SJCRH30 (cell line): Measurements from ENCODE around the gene FGFRL1. TPM values are rescaled to one million over a fixed set of nuclear protein-coding genes. Genes with fewer than 3 reads are reported as not detected.

Experiments
- total RNA-seq: library from RNA; depleted of rRNA; stranded (reverse); fragments of >200 nt; shearing (Covaris generic); gene quantifications from 2 replicates; pipeline ENCODE4 v1.2.3, GENCODE V29; 2014; rRNA removed

FGFRL1 gene
- total RNA-seq, 1 experiment from 2014 or later, result 51.2 TPM

Other genes with a start within 250 kb of the FGFRL1 start
- gene CPLX1, start 185.5 kb upstream of the FGFRL1 start, total RNA-seq, result 0.28 and 0.59 TPM in 2 replicates
- 74.2 and 81.1 TPM in 2 replicates for gene GAK, start 79.3 kb upstream of the FGFRL1 start, total RNA-seq
- gene TMEM175, start 79.2 kb upstream of the FGFRL1 start, total RNA-seq, result 4.3 and 6.8 TPM in 2 replicates
- gene DGKQ, start 38.1 kb upstream of the FGFRL1 start, total RNA-seq, result 2.4 and 2.8 TPM in 2 replicates
- 1.8 and 2.3 TPM in 2 replicates for gene IDUA, start 24.6 kb upstream of the FGFRL1 start, total RNA-seq
- gene SLC26A1, start 18.2 kb upstream of the FGFRL1 start, total RNA-seq, result not detected in 2 replicates
- not detected in 2 replicates for gene RNF212, start 101.9 kb downstream of the FGFRL1 start, total RNA-seq
- gene SPON2, start 161.0 kb downstream of the FGFRL1 start, total RNA-seq, result 2.5 and 3.2 TPM in 2 replicates
- gene CTBP1, start 237.5 kb downstream of the FGFRL1 start, total RNA-seq, result 141 and 143 TPM in 2 replicates